GM21825 (cell line): ENCODE results near the gene AFF4.

Experiments used
- ATAC-seq: cut with Tn5 transposase; IDR thresholded peaks from one replicate; pipeline ENCODE4 v1.9.1; 2021; ENCODE audit warnings: mild to moderate bottlenecking, moderate library complexity; ENCODE audit not compliant: unreplicated experiment

The AFF4 gene

DNA sequence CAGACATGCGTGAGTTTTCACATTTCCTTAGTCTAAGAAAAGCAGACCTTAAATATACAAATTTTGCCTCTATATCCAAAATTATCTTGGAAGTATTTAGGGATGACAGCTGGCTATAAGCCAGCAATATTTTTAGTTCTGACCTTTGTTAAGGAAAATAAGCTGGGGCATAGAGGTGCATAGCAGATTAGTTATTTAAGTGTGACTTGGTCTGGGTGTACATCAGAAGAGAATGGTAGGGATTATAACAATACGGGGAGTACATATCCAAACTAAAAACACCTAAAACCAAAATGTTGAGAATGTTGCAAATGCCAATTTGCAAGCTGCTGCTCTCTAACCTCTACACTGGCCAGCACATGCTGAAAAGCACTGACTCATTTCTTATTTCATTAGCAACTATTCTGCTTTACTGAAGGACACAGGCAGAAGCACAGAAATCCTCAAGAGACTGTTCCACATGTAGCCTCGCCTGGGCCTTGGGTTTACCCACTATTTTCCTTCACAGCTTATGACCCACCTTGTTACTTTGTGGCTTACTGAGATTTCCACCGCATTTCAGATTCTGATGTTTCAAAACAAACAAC, 67.6 kb downstream of the AFF4 start:
- no peak for ATAC-seq

GRCh38 chr5:132890817-132891216, 72.6 kb downstream of the AFF4 start:
- ATAC-seq = no peak

DNA sequence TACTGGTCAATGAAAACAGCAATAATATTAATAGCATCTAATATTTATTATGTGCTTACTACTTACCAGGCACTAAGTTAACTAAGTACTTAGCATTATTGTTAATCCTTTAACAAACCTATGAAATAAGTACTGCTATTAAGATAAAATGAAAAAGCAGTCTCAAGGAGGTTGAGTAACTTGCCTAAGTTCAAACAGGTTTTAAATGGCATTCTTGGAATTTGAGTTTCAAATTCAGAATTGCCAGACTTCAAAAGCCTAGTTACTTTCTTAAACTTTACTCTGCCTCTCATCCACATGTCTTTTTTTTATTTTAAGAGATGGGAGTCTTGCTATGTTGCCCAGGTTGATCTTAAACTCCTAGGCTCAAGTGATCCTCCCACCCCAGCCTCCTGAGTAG, 73.9 kb downstream of the AFF4 start:
- no peak for ATAC-seq

DNA sequence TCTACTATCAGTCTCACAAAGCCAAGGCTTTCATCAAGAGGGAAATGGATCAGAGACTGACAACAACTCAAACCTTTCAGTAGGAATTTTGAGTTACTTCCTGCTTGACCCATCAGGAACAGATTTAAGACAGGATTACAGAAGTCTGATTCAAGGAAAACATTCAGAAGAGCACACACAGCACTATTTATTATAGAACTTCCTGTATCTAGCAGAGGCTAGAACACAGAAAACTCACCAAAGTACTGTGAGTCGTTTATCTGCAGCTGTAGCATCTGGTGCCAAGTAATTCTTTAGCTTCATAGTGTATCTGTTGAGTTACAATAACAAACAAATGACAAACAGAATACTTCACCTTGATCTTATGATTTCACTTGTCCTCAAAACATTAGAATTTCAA, 76.2 kb downstream of the AFF4 start:
- ATAC-seq = no peak

- no peak for ATAC-seq
Measured at GRCh38 chr5:132886064-132886823, 77.2 kb downstream of the AFF4 start.

- no peak for ATAC-seq
Measured at GRCh38 chr5:132884548-132884947, 78.9 kb downstream of the AFF4 start.

DNA sequence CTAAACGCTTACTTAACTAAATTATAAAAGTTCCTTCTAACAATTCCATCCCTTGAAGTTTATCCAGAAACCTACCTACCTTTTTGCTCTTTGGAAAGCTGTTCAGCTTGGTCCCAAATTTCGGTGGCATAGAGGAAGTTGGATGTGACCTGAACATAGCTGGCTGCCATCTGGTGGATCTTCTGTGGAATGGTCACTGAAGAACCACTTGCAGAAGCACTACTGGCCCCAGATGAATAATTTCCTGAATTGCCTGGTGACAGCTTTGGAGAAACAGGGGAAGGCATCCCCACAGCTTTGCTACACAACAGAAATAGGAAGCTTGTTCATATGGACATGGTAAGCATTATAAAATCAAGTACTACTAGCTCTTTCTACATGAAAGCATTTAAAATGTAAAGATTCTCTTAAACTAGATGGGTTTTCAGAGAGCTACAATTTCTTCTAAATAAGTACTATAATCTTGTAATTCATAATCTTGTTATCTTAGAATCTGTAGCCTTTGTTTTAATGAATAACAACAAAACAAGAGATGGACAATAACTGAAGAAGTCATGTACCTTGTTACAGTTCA, 80.1 kb downstream of the AFF4 start:
- peak; percentile 49 for ATAC-seq

DNA sequence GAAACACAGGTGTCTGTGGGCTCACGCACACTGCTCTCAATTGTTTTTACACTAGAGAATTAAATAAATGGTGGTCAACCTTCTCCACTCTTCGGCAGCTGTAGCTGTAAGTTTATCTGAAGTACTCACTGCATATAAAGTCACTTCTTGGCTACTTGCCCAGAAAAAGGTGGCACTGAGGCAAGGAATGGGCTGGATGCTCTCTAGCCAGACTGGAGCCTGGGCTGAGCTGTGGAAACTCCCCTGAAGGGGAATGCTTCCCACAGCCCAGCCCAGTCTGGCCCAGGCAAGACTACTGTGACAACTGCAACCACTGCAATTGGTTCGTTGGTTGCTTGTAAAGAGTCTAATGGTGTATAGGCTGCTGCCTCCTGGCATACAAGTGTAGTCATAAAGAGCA, 85.5 kb downstream of the AFF4 start:
- no peak for ATAC-seq

DNA sequence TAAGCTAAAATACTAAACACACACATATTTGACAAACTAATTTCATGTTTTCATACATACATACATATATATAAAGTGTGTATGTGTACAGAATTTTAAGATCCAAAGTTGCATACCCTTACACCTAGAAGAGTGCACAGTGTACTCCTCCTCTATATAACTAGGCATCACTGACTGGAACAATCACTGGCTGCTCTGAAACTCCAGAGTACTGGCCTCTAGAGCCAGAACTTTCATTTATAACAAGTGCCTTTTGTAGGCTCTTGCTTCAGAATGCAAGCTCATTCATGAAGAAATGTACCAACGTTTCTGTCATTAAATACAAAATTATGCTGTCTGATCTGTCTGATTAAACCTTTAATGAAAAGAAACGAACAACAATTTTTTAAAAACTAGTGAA, 86.0 kb downstream of the AFF4 start:
- no peak for ATAC-seq

- ATAC-seq = no peak
Measured at GRCh38 chr5:132876020-132876759, 87.2 kb downstream of the AFF4 start.

- ATAC-seq = no peak
Measured at GRCh38 chr5:132873930-132874271, 89.5 kb downstream of the AFF4 start.

- no peak for ATAC-seq
Measured at GRCh38 chr5:132873119-132873929, 90.1 kb downstream of the AFF4 start, which contains the start of gene LEAP2. LEAP2 (plus strand) TSS chr5:132873668; CDS start chr5:132873695, 27 bp downstream.

DNA sequence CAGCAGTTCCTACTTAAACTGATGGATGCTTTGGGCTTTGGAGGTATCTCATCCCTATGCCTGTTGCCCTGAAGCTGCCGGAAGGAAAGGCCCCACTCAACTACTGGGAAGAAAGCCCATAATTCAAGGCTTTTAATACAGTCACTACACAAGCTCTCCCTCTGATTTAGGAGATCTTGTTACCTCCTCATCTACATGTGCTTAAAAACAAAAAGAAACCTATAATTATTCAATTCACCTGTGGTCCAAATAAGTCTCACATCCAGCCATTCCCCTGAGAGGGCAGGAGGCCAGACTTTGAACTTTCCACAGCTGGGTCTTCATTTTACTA, 90.7 kb downstream of the AFF4 start:
- no peak for ATAC-seq

- no peak for ATAC-seq
Measured at GRCh38 chr5:132871459-132872284, 91.8 kb downstream of the AFF4 start.

GRCh38 chr5:132870801-132871200, 92.6 kb downstream of the AFF4 start:
- ATAC-seq = no peak

GRCh38 chr5:132868754-132869153, 94.7 kb downstream of the AFF4 start:
- ATAC-seq = no peak

DNA sequence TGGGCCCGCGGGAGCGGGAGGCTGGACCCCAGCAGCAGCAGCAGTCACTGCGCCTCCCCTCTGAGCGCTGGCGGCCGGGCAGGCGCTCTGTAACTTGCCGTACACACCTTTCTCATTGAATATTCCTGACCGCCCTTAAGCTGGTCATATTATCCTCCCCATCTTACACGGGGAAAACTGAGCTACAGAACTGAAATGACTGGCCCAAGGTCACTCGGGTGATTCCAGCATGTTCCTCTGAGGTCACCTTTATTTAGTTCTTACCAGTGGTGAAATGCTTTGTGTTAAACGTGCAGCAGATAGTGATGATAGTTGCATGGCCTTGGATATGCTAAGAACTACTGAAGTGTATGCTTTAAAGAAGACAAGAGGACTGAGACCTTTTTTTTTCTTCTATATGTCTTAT, 96.4 kb downstream of the AFF4 start:
- peak; percentile 15 for ATAC-seq

- ATAC-seq = peak; percentile 97
Measured at GRCh38 chr5:132866342-132867045, 96.9 kb downstream of the AFF4 start, which contains the start of the genes GDF9 and UQCRQ. GDF9 (minus strand) TSS chr5:132866469; CDS start chr5:132864533, 1,936 bp downstream. UQCRQ (plus strand) TSS chr5:132866642; CDS start chr5:132866882, 240 bp downstream.

GRCh38 chr5:132865668-132866341, 97.6 kb downstream of the AFF4 start:
- ATAC-seq = peak; percentile 19
